HL-60/S4 treated with phorbol 12-myristate 13-acetate at 8.2 ng/mL for 4 days and 3 days (cell line): ENCODE measurements around the gene SCAPER.

ENCODE experiments used
- in situ Hi-C: fragments of 300-500 bp; cut with MboI; formaldehyde crosslinking; loops from 2 replicates; pipeline ENCODE4 v1.15.0; 2022; ENCODE audit warnings: low sequenced_read_pairs

Gene SCAPER

GRCh38 chr15:76905013-76905839, at the start of gene SCAPER:
Gene SCAPER, minus strand, starts transcription at chr15:76905340. Its CDS starts 21,523 bp downstream, at chr15:76883817.
- in situ Hi-C loops, result no loop called here

- in situ Hi-C loops, result no loop called here
Measured at GRCh38 chr15:76954744-76955143, 49.6 kb upstream of the SCAPER start.

- in situ Hi-C loops, result no loop called here
Measured at GRCh38 chr15:76953913-76954312, 48.8 kb upstream of the SCAPER start.

GRCh38 chr15:76951220-76951619, 46.1 kb upstream of the SCAPER start:
- in situ Hi-C loops, result no loop called here

- in situ Hi-C loops, result loop anchor here (25.0 kb wide), 1 partner anchor 540 kb away; no protein-coding TSS in a partner anchor
Measured at GRCh38 chr15:76947454-76947853, 42.3 kb upstream of the SCAPER start.

- in situ Hi-C loops, result loop anchor here (25.0 kb wide), 1 partner anchor 542 kb away; no protein-coding TSS in a partner anchor
Measured at GRCh38 chr15:76945494-76946093, 40.5 kb upstream of the SCAPER start.

GRCh38 chr15:76942331-76942730, 37.2 kb upstream of the SCAPER start:
- in situ Hi-C loops, result loop anchor here (25.0 kb wide), 1 partner anchor 545 kb away; no protein-coding TSS in a partner anchor

GRCh38 chr15:76941636-76942035, 36.5 kb upstream of the SCAPER start:
- in situ Hi-C loops, result loop anchor here (25.0 kb wide), 1 partner anchor 546 kb away; no protein-coding TSS in a partner anchor

GRCh38 chr15:76939715-76940114, 34.6 kb upstream of the SCAPER start:
- in situ Hi-C loops, result loop anchor here (25.0 kb wide), 1 partner anchor 548 kb away; no protein-coding TSS in a partner anchor

GRCh38 chr15:76938752-76939151, 33.6 kb upstream of the SCAPER start:
- in situ Hi-C loops, result loop anchor here (25.0 kb wide), 1 partner anchor 549 kb away; no protein-coding TSS in a partner anchor

- in situ Hi-C loops, result loop anchor here (25.0 kb wide), 1 partner anchor 551 kb away; no protein-coding TSS in a partner anchor
Measured at GRCh38 chr15:76936671-76937070, 31.5 kb upstream of the SCAPER start.

GRCh38 chr15:76935620-76936019, 30.5 kb upstream of the SCAPER start:
- in situ Hi-C loops, result loop anchor here (25.0 kb wide), 1 partner anchor 552 kb away; no protein-coding TSS in a partner anchor

GRCh38 chr15:76932135-76932966, 27.2 kb upstream of the SCAPER start:
- in situ Hi-C loops, result loop anchor here (25.0 kb wide), 1 partner anchor 555 kb away; no protein-coding TSS in a partner anchor

- in situ Hi-C loops, result loop anchor here (25.0 kb wide), 1 partner anchor 556 kb away; no protein-coding TSS in a partner anchor
Measured at GRCh38 chr15:76931397-76932134, 26.4 kb upstream of the SCAPER start, which contains the start of gene RCN2. Gene RCN2, plus strand, starts transcription at chr15:76931749. Its CDS starts 93 bp downstream, at chr15:76931842.

- in situ Hi-C loops, result loop anchor here (25.0 kb wide), 1 partner anchor 556 kb away; no protein-coding TSS in a partner anchor
Measured at GRCh38 chr15:76930831-76931396, 25.8 kb upstream of the SCAPER start.

- in situ Hi-C loops, result loop anchor here (25.0 kb wide), 1 partner anchor 558 kb away; no protein-coding TSS in a partner anchor
Measured at GRCh38 chr15:76929011-76929760, 24.0 kb upstream of the SCAPER start.

- in situ Hi-C loops, result loop anchor here (25.0 kb wide), 1 partner anchor 559 kb away; no protein-coding TSS in a partner anchor
Measured at GRCh38 chr15:76928201-76928600, 23.1 kb upstream of the SCAPER start.

- in situ Hi-C loops, result no loop called here
Measured at GRCh38 chr15:76916369-76916768, 11.2 kb upstream of the SCAPER start.
